ENCODE measurements around the gene THOC6. TPM values are rescaled to one million over a fixed set of nuclear protein-coding genes. Genes with fewer than 3 reads are reported as not detected.

The THOC6 gene
- total and polyA plus RNA-seq, 2 donors (not counting 1 experiment from before 2014, with no cell fraction given) = 28.5 to 52.2 TPM

DNA sequence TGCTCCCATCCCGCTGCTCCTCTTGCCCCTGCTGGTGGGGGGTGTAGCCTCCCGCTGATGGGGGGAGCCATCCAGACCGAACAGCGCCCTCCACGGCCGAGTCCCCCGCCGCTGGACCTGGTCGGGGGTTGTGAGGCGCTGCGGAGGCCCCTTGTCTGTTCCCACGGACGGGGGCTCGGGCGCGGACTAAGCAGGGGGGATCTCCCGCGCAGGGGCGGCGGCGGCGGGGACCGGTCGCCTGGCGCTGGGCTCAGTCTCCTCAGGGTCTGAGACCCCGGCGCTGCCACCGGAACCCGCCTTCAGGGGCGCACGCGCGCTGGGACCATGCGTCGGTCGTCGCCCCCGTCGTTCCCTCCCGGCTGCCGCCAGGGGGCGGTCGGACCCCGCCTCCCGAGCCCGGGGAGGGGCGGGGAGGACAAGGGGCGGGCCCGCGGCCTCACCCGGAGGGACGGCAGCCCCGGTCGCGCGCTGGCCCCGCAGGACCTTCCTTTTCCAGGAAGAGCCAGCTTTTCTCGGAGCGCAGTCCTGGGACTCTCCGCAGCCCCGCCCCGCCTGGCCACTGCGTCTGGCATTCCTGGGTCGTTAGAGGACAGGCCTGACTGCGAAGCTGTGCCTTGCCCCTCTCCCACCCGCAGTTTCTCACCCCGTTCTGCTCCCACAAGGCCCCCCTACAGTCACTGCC, 35.3 kb downstream of the THOC6 start:
- ChIA-PET CTCF (interaction anchor here (0.6 to 6.5 kb wide), 29 partner anchors 11 to 398 kb away, joined by 3 to 140 read pairs (median 5); partner anchors contain the start of genes HCFC1R1, THOC6, ZNF213 and ZSCAN10), POLR2A (interaction anchor here (0.6 to 2.1 kb wide), 9 partner anchors 34 to 112 kb away, joined by 3 to 13 read pairs (median 7); partner anchors contain the start of gene ZNF213)
- H3K4me3 Mint-ChIP-seq = peak overlapping the region; percentile 87
- Histone ChIP-seq H3K79me2 (ENCODE audit: control insufficient read depth, insufficient read depth, low read length) (no peaks in the 10 kb centered on the region), H3K9me3 (ENCODE audit: control extremely low read depth in 1 of 3, control insufficient read depth in 2 of 3, insufficient read depth in 1 of 3, low read length in 2 of 3) (no peaks in the 10 kb centered on the region), H3K27ac (ENCODE audit: low read length in 2 of 2) (peak overlapping the region; percentile 38 to 74), H3K9ac (ENCODE audit: low read length) (peak overlapping the region; percentile 83), H3K36me3 (replicated peaks in 1 of 2; ENCODE audit: control extremely low read depth in 1 of 2, control insufficient read depth in 1 of 2, extremely low read depth in 1 of 2, insufficient read depth in 2 of 2, low read length in 1 of 2) (no peaks in the 10 kb centered on the region), H2AFZ (ENCODE audit: insufficient read depth, low read depth, low read length, poor library complexity, severe bottlenecking) (peak overlapping the region; percentile 98), H3K4me2 (replicated peaks; ENCODE audit: low read depth, low read length, poor library complexity, severe bottlenecking) (peak overlapping the region; percentile 99), H3K4me1 (ENCODE audit: control insufficient read depth in 2 of 2, insufficient read depth in 2 of 2, low read length in 2 of 2) (peaks cover 20 to 22% of the 10 kb centered on the region in 2 donors), H3K27me3 (replicated peaks in 1 of 4; ENCODE audit: control extremely low read depth in 1 of 4, control insufficient read depth in 3 of 4, insufficient read depth in 4 of 4, low read length in 3 of 4) (peaks cover 0 to 6% (median 0%) of the 10 kb centered on the region in 4 experiments), H3K4me3 (ENCODE audit: control extremely low read depth in 1 of 5, extremely low read depth in 1 of 5, insufficient read depth in 1 of 5, low read depth in 2 of 5, low read length in 4 of 5) (peak overlapping the region in 4 of 5 experiments; percentile 75 to 93 (median 82)), H4K20me1 (ENCODE audit: control insufficient read depth, insufficient read depth, low read length, poor library complexity, severe bottlenecking) (no peaks in the 10 kb centered on the region)
- peak; percentile 90 for DNase-seq
- WGBS (ENCODE audit: insufficient coverage) = under 1% methylated on average over 67 of the region's 67 CpGs
- H3K4me1 Mint-ChIP-seq = peaks cover 20% of the 10 kb centered on the region
- H3K27me3 Mint-ChIP-seq = no peaks in the 10 kb centered on the region
- TF ChIP-seq, protein P1, sequence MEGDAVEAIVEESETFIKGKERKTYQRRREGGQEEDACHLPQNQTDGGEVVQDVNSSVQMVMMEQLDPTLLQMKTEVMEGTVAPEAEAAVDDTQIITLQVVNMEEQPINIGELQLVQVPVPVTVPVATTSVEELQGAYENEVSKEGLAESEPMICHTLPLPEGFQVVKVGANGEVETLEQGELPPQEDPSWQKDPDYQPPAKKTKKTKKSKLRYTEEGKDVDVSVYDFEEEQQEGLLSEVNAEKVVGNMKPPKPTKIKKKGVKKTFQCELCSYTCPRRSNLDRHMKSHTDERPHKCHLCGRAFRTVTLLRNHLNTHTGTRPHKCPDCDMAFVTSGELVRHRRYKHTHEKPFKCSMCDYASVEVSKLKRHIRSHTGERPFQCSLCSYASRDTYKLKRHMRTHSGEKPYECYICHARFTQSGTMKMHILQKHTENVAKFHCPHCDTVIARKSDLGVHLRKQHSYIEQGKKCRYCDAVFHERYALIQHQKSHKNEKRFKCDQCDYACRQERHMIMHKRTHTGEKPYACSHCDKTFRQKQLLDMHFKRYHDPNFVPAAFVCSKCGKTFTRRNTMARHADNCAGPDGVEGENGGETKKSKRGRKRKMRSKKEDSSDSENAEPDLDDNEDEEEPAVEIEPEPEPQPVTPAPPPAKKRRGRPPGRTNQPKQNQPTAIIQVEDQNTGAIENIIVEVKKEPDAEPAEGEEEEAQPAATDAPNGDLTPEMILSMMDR (IDR thresholded peaks at IDR 0.05) = peak; percentile 94
- no peak for TF ChIP-seq EZH2 (IDR thresholded peaks at IDR 0.05; ENCODE audit: borderline replicate concordance, insufficient read depth, low read depth, low read length, poor library complexity, severe bottlenecking)
- intact Hi-C loops (cut with micrococcal nuclease) = loop anchor here (1.0 to 2.0 kb wide), 6 partner anchors 18 to 107 kb away; partner anchors contain the start of gene THOC6
- peak; percentile 97 for ATAC-seq (ENCODE audit: low read depth)
- H3K9me3 Mint-ChIP-seq (ENCODE audit: insufficient read depth) = no peaks in the 10 kb centered on the region
- peak overlapping the region; percentile 65 for H3K27ac Mint-ChIP-seq

Measured in B cell (primary cell).